ENCODE results near the gene PILRA. TPM values are rescaled to one million over a fixed set of nuclear protein-coding genes. Genes with fewer than 3 reads are reported as not detected.

The PILRA gene
- polyA plus RNA-seq, 1 of the 3 experiments (the other 2 are of a cell fraction), result 0.89 TPM

- TF ChIP-seq IRF3 (IDR thresholded peaks at IDR 0.05; ENCODE audit: low read depth, low read length) (no peak), SIN3A (IDR thresholded peaks at IDR 0.05; ENCODE audit: borderline replicate concordance, low read depth, low read length) (no peak)
Measured at GRCh38 chr7:100434297-100435144, 61.2 kb downstream of the PILRA start (continued).

- WGBS (ENCODE audit: low lambda C conversion rate), result 10% methylated on average over 9 of the region's 81 CpGs
- TF ChIP-seq RXRA (IDR thresholded peaks at IDR 0.05; ENCODE audit: borderline replicate concordance, low read depth) (no peak), NFIC (IDR thresholded peaks at IDR 0.05; ENCODE audit: borderline replicate concordance) (no peak), CTCF (IDR thresholded peaks at IDR 0.05) (no peak), TAF1 (IDR thresholded peaks at IDR 0.05; ENCODE audit: borderline replicate concordance, low read depth, low read length) (no peak), ELF1 (IDR thresholded peaks at IDR 0.05) (peak; percentile 54; the same call in 1 of the 2 replicates), FOXM1 (IDR thresholded peaks at IDR 0.05; ENCODE audit: low read depth) (no peak), CHD2 (IDR thresholded peaks at IDR 0.05; ENCODE audit: low read length, partially characterized antibody) (peak; percentile 10), MAX (IDR thresholded peaks at IDR 0.05; ENCODE audit: low read depth) (peak; percentile 75), TEAD4 (IDR thresholded peaks at IDR 0.05; ENCODE audit: borderline replicate concordance, insufficient read depth) (no peak), YY1 (IDR thresholded peaks at IDR 0.05; ENCODE audit: low read depth) (no peak), TCF12 (IDR thresholded peaks at IDR 0.05) (no peak), SIN3A (IDR thresholded peaks at IDR 0.05; ENCODE audit: borderline replicate concordance, low read depth, low read length) (no peak), USF1 (IDR thresholded peaks at IDR 0.05; ENCODE audit: borderline replicate concordance, low read depth) (no peak), JUND (IDR thresholded peaks at IDR 0.05) (0 out of 2 replicates have a peak, but pooled peaks have one; percentile 9), NRF1 (IDR thresholded peaks at IDR 0.05; ENCODE audit: low read depth, low read length) (no peak), RFX5 (IDR thresholded peaks at IDR 0.05; ENCODE audit: low read length) (no peak), PBX3 (IDR thresholded peaks at IDR 0.05) (peak; percentile 2; the same call in 1 of the 2 replicates), MEF2A (IDR thresholded peaks at IDR 0.05; ENCODE audit: borderline replicate concordance, low read depth) (no peak), FOSL2 (IDR thresholded peaks at IDR 0.05; ENCODE audit: borderline replicate concordance, low read depth) (no peak; the same call in 1 of the 2 replicates), IRF3 (IDR thresholded peaks at IDR 0.05; ENCODE audit: low read depth, low read length) (no peak), GATA2 (CRISPR knock-in tag; IDR thresholded peaks at IDR 0.05) (no peak), GABPA (IDR thresholded peaks at IDR 0.05; ENCODE audit: low read depth) (no peak), RCOR1 (IDR thresholded peaks at IDR 0.05; ENCODE audit: low read length) (no peak)
Measured at GRCh38 chr7:100435401-100436304, 62.4 kb downstream of the PILRA start.

More at GRCh38 chr7:100435401-100436304, 62.4 kb downstream of the PILRA start:
- Histone ChIP-seq H3K4me1 (ENCODE audit: control insufficient read depth in 1 of 2, insufficient read depth in 2 of 2, low read depth in 1 of 2, low read length in 1 of 2) (peaks cover 22 to 46% of the 10 kb centered on the region in 2 experiments; a peak in 3 of 4 replicates), H3K4me2 (peak overlapping the region; percentile 100), H3K9ac (peak overlapping the region; percentile 91), H3K9me2 (no peaks in the 10 kb centered on the region), H3K9me3 (no peaks in the 10 kb centered on the region), H3K36me3 (replicated peaks in 1 of 2; ENCODE audit: control insufficient read depth in 1 of 2, insufficient read depth in 2 of 2, low read length in 1 of 2) (peaks cover 41 to 43% of the 10 kb centered on the region in 2 experiments), H3K27ac (ENCODE audit: low read depth in 2 of 2, low read length in 1 of 2) (peak overlapping the region; percentile 79 to 92), H2AFZ (ENCODE audit: low read depth) (no peak overlapping the region), H4K20me1 (ENCODE audit: insufficient read depth) (peaks cover 13% of the 10 kb centered on the region), H3K27me3 (ENCODE audit: insufficient read depth) (no peaks in the 10 kb centered on the region), H3K79me2 (ENCODE audit: insufficient read depth) (peaks cover 52% of the 10 kb centered on the region), H3K4me3 (ENCODE audit: low read depth in 2 of 2, low read length in 1 of 2) (peak overlapping the region; percentile 79 to 93), H3F3A (replicated peaks; ENCODE audit: insufficient read depth) (peaks cover 45% of the 10 kb centered on the region)
- ChIA-PET CTCF (interaction anchor here (0.8 to 3.1 kb wide), 7 partner anchors 15 to 124 kb away, joined by 4 to 30 read pairs (median 7); partner anchors contain the start of gene NYAP1), POLR2A (interaction anchor here (1.0 to 1.5 kb wide), 2 partner anchors 15 to 54 kb away, joined by 5 to 7 read pairs; no protein-coding TSS in a partner anchor)
- peak; percentile 81 for DNase-seq

Measured in SK-N-SH (cell line).